ENCODE measurements around the gene NUP93. TPM values are rescaled to one million over a fixed set of nuclear protein-coding genes. Genes with fewer than 3 reads are reported as not detected.

The NUP93 gene
- total and polyA plus RNA-seq, 11 donors, result 21.8 to 49.0 (median 27.8) TPM

DNA sequence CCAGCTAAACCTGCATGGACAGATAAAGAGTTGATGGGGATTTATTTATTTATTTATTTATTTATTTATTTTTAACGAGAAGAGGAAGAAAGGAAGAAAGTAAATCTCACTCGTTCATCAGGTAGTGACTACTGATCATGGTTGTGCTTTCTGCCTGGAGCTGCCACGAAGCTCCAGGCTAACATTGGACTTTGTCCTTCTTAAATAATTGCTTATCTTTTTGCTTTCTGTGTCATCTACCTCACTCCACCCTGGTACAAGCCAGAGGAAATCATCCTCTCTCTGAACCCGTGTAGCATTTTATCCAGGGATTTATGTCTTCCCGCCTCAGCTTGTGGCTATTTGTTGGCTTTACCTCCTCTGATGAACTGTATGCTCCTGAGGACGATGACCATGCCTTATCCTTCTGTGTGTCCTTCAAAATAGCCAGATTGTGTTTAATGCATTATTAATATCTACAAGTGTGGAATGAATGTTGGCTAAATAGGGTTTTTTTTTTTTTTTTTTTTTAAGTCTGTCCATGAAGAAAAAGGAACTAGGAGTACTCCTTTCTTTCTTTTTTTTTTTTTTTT, 127.0 kb downstream of the NUP93 start:
- Histone ChIP-seq H3K27me3 (no peaks in the 10 kb centered on the region), H3K4me3 (no peak overlapping the region), H3K9me3 (no peaks in the 10 kb centered on the region), H3K27ac (no peak overlapping the region), H3K36me3 (no peaks in the 10 kb centered on the region), H3K4me1 (peaks cover 0 to 11% (median 0%) of the 10 kb centered on the region in 12 donors)
- intact Hi-C loops (cut with DNase I), result loop anchor here in 1 of 10 donors (5.0 kb wide), 1 partner anchor 310 kb away; no protein-coding TSS in a partner anchor
- 65 to 69% (median 68%) methylated on average over 6 of the region's 6 CpGs for WGBS, 4 donors
- ATAC-seq (no peak), DNase-seq (peak in 1 of 5 donors; percentile 4)
- TF ChIP-seq POLR2A (IDR thresholded peaks at IDR 0.05), result no peak
- TF ChIP-seq, protein P1, sequence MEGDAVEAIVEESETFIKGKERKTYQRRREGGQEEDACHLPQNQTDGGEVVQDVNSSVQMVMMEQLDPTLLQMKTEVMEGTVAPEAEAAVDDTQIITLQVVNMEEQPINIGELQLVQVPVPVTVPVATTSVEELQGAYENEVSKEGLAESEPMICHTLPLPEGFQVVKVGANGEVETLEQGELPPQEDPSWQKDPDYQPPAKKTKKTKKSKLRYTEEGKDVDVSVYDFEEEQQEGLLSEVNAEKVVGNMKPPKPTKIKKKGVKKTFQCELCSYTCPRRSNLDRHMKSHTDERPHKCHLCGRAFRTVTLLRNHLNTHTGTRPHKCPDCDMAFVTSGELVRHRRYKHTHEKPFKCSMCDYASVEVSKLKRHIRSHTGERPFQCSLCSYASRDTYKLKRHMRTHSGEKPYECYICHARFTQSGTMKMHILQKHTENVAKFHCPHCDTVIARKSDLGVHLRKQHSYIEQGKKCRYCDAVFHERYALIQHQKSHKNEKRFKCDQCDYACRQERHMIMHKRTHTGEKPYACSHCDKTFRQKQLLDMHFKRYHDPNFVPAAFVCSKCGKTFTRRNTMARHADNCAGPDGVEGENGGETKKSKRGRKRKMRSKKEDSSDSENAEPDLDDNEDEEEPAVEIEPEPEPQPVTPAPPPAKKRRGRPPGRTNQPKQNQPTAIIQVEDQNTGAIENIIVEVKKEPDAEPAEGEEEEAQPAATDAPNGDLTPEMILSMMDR (IDR thresholded peaks at IDR 0.05), result no peak

DNA sequence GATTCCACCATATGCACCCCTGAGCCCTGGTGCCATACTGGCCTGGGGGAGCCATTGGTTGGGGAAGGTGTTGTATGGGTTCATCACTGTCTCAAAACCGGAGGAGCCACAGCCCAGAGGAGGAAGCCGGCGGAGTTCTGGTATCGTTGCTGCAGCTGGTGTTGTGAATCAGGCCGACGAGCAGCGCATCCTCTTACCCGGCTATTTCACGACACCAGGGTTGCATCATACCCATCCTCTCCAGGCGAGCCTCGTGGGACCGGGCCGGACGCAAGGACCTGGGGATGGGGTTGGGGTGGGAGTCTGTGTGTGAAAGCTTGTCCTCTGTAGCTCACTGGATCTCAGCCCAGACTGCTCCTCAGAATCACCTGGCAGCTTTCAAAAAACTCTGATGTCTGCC, 128.4 kb downstream of the NUP93 start:
- no peak overlapping the region for H3K4me3 ChIP-seq
- H3K27ac ChIP-seq, result no peak overlapping the region
- H3K27me3 ChIP-seq, result no peaks in the 10 kb centered on the region
- H3K36me3 ChIP-seq, result no peaks in the 10 kb centered on the region
- WGBS, 4 donors, result 85 to 95% (median 89%) methylated on average over 13 to 14 of the region's 14 CpGs
- peaks cover 0 to 21% (median 0%) of the 10 kb centered on the region in 12 donors for H3K4me1 ChIP-seq
- TF ChIP-seq POLR2A (IDR thresholded peaks at IDR 0.05), result no peak
- TF ChIP-seq, protein P1 (IDR thresholded peaks at IDR 0.05), result no peak
- ATAC-seq, result no peak
- H3K9me3 ChIP-seq, result no peaks in the 10 kb centered on the region
- intact Hi-C loops (cut with DNase I), result loop anchor here in 1 of 10 donors (5.0 kb wide), 1 partner anchor 309 kb away; no protein-coding TSS in a partner anchor
- DNase-seq, result peak in 1 of 5 donors; percentile 31

DNA sequence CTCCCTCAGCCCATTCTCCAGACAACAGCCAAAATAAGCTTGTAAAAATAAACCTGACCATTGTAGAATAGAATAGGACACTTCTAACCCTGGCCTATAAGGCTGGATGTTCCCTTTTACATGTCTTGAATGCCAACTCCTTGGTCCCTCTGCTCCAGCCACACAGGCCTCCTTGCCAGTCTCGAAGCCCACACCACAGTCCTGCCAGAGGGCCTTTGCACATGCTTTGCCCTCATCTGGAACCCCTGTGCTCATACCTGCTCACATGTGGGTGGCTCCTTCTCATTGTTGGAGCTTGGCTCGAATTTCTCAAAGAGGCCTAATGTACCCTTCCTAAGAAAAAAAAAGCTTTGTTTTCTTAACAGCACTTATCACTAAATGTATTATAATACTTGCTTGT, 129.7 kb downstream of the NUP93 start:
- 84 to 96% (median 90%) methylated on average over 2 of the region's 2 CpGs for whole genome bisulfite sequencing, 4 donors
- no peaks in the 10 kb centered on the region for H3K27me3 ChIP-seq
- no peaks in the 10 kb centered on the region for H3K9me3 ChIP-seq
- DNase-seq (peak in 1 of 5 donors; percentile 14), ATAC-seq (no peak)
- intact Hi-C loops (cut with DNase I), result loop anchor here in 3 of 10 donors (5.0 to 10.0 kb wide), 4 partner anchors 75 to 315 kb away; partner anchors contain the start of gene HERPUD1 (in 2 of the 3)
- H3K36me3 ChIP-seq, result no peaks in the 10 kb centered on the region
- no peak overlapping the region for H3K4me3 ChIP-seq
- no peak for TF ChIP-seq POLR2A (IDR thresholded peaks at IDR 0.05)
- TF ChIP-seq, protein P1 (IDR thresholded peaks at IDR 0.05), result no peak
- H3K27ac ChIP-seq, result peak overlapping the region in 1 of 12 donors; percentile 46
- peaks cover 0 to 21% (median 0%) of the 10 kb centered on the region in 12 donors for H3K4me1 ChIP-seq

DNA sequence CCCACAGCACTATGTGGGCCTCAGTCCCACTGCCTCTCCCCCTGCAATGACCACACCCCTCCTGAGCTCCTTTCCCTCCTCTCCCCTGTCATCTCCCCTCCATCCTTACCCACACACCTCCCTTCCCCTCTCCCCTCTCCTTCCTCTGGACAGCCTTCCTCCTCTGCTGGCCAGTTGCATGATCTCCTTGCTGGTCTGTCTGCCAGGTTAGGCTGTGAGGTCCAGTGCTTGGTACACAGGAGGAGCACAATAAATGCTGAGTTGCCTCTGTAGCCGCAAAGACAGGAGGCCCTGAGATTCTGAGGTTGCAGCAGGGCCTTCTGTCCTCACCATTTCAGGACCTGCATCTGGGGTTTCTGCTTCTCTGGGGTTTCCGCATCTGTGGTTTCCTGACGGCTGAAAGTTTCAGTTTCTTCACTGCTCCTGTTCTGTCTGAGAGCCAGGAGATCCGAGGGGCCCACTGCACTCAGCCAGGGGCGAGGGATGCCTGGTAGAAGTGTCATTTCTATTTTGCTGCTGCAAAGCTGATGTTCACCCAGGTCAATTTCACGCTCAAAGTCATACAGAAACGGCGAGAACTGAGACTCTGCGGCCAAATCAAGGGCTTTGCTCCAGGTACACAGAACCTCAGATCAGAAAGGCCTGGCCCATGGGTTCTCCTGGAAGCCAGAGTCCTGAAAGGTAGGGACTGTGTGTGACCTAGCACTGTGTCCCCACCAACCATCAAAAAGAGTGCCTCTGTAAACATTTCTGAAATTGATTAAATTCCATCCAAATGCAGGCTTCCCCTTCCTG, 130.5 kb downstream of the NUP93 start:
- H3K4me3 ChIP-seq, result no peak overlapping the region
- TF ChIP-seq, protein P1 (IDR thresholded peaks at IDR 0.05), result no peak
- no peak for TF ChIP-seq POLR2A (IDR thresholded peaks at IDR 0.05)
- DNase-seq (peak in 1 of 5 donors; percentile 13), ATAC-seq (peak in 1 of 4 donors; percentile 36)
- H3K27me3 ChIP-seq, result no peaks in the 10 kb centered on the region
- 75 to 81% (median 78%) methylated on average over 9 of the region's 9 CpGs for WGBS, 4 donors
- no peaks in the 10 kb centered on the region for H3K9me3 ChIP-seq
- H3K36me3 ChIP-seq, result no peaks in the 10 kb centered on the region
- H3K27ac ChIP-seq, result peak overlapping the region in 1 of 12 donors; percentile 46
- intact Hi-C loops (cut with DNase I), result loop anchor here in 3 of 10 donors (10.0 kb wide), 3 partner anchors 74 to 314 kb away; partner anchors contain the start of gene HERPUD1 (in 2 of the 3)
- H3K4me1 ChIP-seq, result peaks cover 0 to 21% (median 0%) of the 10 kb centered on the region in 12 donors
